Skeletal muscle satellite cell (primary cell): ENCODE results near the gene POLR2B. TPM values are rescaled to one million over a fixed set of nuclear protein-coding genes. Genes with fewer than 3 reads are reported as not detected.
A peak's percentile ranks its signal among the peaks of the same experiment; 100 is the strongest.

Source experiments
- H3K27me3 ChIP-seq: 2 replicates; pipeline ENCODE4 v1.7.0; 2013; ENCODE audit warnings: low read length; ENCODE audit not compliant: control insufficient read depth, insufficient read depth
- H3K36me3 ChIP-seq: 2 replicates; pipeline ENCODE4 v1.7.0; 2013; ENCODE audit warnings: mild to moderate bottlenecking, control low read depth, low read length; ENCODE audit not compliant: insufficient read depth
- H3K4me1 ChIP-seq: 2 replicates; pipeline ENCODE4 v1.7.0; 2013; ENCODE audit warnings: low read length; ENCODE audit not compliant: control insufficient read depth, insufficient read depth
- H3K4me2 ChIP-seq: 2 replicates; pipeline ENCODE4 v1.7.0; 2013; ENCODE audit warnings: mild to moderate bottlenecking, low read length
- H3K4me3 ChIP-seq: 2 replicates; pipeline ENCODE4 v1.7.0; 2013; ENCODE audit warnings: low read length
- H3K9ac ChIP-seq: 2 replicates; pipeline ENCODE4 v1.7.0; 2013; ENCODE audit warnings: mild to moderate bottlenecking, low read depth, low read length, moderate library complexity
- H3K9me3 ChIP-seq: replicated peaks from 2 replicates; pipeline ENCODE4 v1.7.0; 2013; ENCODE audit warnings: mild to moderate bottlenecking, control low read depth, low read length
- small RNA-seq: library from RNA; depleted of rRNA; stranded (forward); fragments of <200 nt; gene quantifications from one replicate; pipeline ENCODE3, GENCODE V24; 2012

POLR2B gene

DNA sequence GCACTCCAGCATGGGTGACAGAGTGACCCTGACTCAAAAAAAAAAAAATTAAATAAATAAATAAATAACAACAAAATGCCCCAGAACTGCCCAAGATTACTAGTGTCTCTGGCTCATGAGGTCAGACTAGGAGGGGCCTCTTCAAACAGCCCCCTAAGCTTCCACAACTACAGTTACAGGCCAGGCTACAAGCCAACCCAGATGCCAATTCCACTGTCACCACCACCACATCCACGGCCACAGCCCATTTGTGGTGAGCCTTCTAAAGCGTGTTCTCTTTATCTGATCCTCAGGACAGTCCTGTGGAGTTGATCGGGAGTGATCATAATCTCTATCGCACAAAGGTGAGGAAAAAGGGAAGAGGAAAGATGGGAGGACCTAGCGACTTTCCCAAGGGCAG, 94.9 kb downstream of the POLR2B start:
- Histone ChIP-seq H3K36me3 (peaks cover 9% of the 10 kb centered on the region), H3K4me1 (peaks cover 58% of the 10 kb centered on the region)

GRCh38 chr4:57074744-57075143, 96.0 kb downstream of the POLR2B start:
- peak overlapping the region; percentile 25 for H3K9ac ChIP-seq
- H3K36me3 ChIP-seq = peaks cover 12% of the 10 kb centered on the region
- H3K4me2 ChIP-seq = no peak overlapping the region
- no peak overlapping the region for H3K4me3 ChIP-seq
- no peaks in the 10 kb centered on the region for H3K27me3 ChIP-seq
- H3K9me3 ChIP-seq = no peaks in the 10 kb centered on the region
- peaks cover 61% of the 10 kb centered on the region for H3K4me1 ChIP-seq

More for the DNA sequence above, 94.9 kb downstream of the POLR2B start:
- no peak overlapping the region for H3K4me2 ChIP-seq
- H3K27me3 ChIP-seq = no peaks in the 10 kb centered on the region
- no peak overlapping the region for H3K4me3 ChIP-seq
- H3K9me3 ChIP-seq = no peaks in the 10 kb centered on the region
- H3K9ac ChIP-seq = no peak overlapping the region

DNA sequence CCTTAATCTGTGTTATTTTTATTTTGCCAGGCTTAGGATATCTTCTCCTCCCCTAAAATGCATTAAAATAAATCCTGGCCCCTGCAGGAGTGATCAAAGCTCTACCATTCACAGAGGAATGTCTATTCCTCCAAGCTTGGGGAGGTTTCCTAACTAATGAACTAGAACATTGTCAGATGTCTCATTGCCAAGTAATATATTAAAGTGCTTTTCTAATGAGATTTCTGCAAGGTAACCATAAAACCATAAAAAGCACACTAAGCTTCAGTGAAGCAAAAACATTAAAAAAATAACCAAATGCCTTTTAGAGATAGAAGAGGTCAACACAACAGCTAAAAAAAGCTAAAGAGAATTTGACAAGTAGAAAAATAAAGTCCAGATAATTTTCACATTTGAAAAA, 96.7 kb downstream of the POLR2B start:
- Histone ChIP-seq H3K27me3 (no peaks in the 10 kb centered on the region), H3K4me2 (no peak overlapping the region), H3K9ac (no peak overlapping the region), H3K4me1 (peaks cover 67% of the 10 kb centered on the region), H3K36me3 (peaks cover 12% of the 10 kb centered on the region), H3K9me3 (no peaks in the 10 kb centered on the region), H3K4me3 (no peak overlapping the region)

DNA sequence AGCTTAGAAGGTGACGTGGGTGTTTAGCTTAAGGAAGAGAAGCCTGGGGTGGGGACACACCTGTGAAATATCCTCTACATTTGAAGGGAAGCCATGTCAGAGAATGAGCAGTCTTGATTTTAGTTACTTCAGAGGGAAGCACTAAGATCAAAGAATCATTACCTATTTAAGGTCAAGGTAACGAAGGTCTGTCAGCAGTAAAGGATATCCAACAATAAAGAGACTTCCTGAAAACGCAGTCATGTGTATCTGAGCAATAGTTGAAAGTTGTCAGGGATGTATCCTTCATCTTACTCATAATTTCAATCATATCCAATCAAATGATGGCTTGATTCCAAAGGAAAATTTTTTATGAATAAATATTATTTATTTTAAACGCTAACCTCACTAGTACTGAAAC, 98.0 kb downstream of the POLR2B start:
- Histone ChIP-seq H3K4me1 (peaks cover 72% of the 10 kb centered on the region), H3K36me3 (peaks cover 12% of the 10 kb centered on the region), H3K9me3 (no peaks in the 10 kb centered on the region)

DNA sequence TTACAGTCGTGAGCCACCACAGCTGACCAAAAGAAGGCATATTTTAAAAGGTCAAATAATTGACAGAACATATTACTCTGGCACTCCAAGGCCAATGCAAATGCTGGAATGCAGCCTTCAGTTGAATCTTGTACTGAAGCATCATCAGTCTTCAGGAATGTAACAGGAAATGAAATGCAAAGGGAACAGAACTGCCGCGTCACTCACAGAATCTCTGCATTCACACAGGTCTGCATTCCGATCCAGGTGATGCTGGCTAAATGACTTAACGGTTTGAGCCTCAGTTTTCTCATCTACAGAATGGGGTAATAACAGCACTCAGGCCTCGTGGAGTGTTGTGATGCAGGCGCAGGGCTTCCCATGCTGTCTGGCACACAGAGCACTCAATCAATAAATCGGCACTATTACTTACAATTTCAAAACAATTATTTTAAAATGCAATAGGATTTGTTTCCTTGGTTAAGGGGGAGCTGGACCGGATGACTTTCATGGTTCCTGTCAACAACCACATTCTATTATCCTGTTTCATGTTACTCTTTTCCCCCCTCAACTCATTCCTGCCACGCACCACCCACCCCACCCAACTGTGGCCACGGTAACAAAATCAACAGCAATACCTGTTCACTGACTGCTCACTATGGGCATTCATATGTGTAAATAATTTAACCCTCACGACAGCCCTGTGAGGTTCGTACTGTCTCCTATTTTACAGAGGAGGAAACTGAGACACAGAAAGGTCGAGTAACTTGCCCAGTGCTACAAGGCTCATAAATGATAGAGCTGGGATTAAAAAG, 99.1 kb downstream of the POLR2B start:
- Histone ChIP-seq H3K9ac (no peak overlapping the region), H3K4me2 (no peak overlapping the region), H3K9me3 (no peaks in the 10 kb centered on the region), H3K4me1 (peaks cover 82% of the 10 kb centered on the region), H3K36me3 (peaks cover 12% of the 10 kb centered on the region), H3K4me3 (no peak overlapping the region), H3K27me3 (no peaks in the 10 kb centered on the region)

More for the DNA sequence above, 98.0 kb downstream of the POLR2B start:
- H3K4me3 ChIP-seq = no peak overlapping the region
- H3K4me2 ChIP-seq = no peak overlapping the region
- H3K27me3 ChIP-seq = no peaks in the 10 kb centered on the region
- H3K9ac ChIP-seq = no peak overlapping the region

DNA sequence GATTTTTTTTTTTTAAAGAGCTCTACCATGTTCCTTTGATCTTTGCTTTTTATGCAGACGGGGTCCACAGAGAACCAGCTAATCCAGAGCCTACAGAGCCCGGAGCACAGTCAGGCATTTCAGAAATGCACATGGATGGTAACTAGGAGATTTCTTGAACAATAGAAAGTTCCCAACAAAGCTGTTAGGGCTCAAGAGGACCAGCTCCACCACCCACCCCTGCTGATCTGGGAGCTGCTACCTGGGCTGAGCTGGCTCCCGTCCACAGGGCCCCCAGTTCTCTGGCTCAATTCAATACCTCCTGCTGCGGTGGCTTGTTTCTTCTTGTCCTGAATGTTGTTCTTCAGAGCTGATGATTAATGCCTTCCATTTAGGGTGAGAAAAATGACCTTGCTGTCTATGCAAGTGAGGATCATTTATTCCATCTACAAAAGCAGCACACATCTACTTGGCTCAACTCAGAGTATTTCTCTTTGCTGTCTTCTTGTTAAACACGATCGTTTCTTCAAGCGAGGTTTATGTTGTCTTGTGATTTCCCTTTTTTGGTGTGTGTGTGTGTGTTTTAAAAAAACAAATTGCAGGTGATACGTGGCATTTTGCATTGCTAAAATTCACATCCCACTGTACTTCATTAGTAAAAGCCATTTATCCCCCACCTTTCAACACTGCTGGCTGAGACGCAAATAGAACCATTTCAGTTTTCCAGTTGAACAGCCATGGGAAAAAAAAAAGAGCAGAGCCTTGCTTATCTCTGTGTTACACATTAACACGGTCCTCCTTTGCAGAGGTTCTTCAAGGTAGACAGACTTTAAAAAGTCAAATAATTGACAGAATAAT, 100.2 kb downstream of the POLR2B start:
- Histone ChIP-seq H3K36me3 (peaks cover 12% of the 10 kb centered on the region), H3K9ac (peak overlapping the region; percentile 29), H3K9me3 (no peaks in the 10 kb centered on the region), H3K4me3 (no peak overlapping the region), H3K27me3 (no peaks in the 10 kb centered on the region), H3K4me2 (peak overlapping the region; percentile 22), H3K4me1 (peaks cover 89% of the 10 kb centered on the region)

Small RNA genes lying within 50 kb of the gene (small RNA-seq; reads per million reads assigned to genes)
- gene RNU6-998P = not detected
